Activated T-cell treated with anti-CD3 and anti-CD28 coated beads, Interleukin-2, amount 50 U/mL, for 1 hour (primary cell): Measurements from ENCODE around the gene TECTA.
"Not testable (repeated sequence)": the region's sequence is repeated elsewhere in the genome, so short reads cannot be mapped to it uniquely, and the experiment has no call there.

Experiments used
- DNase-seq: peaks from one replicate; pipeline ENCODE4 v3.0.0-alpha.2; 2020

TECTA gene

GRCh38 chr11:121129362-121130340 is 28.6 kb downstream of the TECTA start:
- DNase-seq, result no peak

GRCh38 chr11:121131656-121132055 is 30.6 kb downstream of the TECTA start:
- DNase-seq, result no peak

GRCh38 chr11:121132211-121132976 is 31.4 kb downstream of the TECTA start:
- DNase-seq, result no peak

GRCh38 chr11:121134741-121135312 is 33.8 kb downstream of the TECTA start:
- DNase-seq, result no peak

- no peak for DNase-seq
These were observed 36.0 kb downstream of the TECTA start for GRCh38 chr11:121137005-121137404.

- no peak for DNase-seq
These were observed 37.2 kb downstream of the TECTA start for GRCh38 chr11:121138259-121138658.

- no peak for DNase-seq
These were observed 39.3 kb downstream of the TECTA start for GRCh38 chr11:121140369-121140768.

- no peak for DNase-seq
These were observed 40.0 kb downstream of the TECTA start for GRCh38 chr11:121141066-121141465.

GRCh38 chr11:121143921-121144320 is 42.9 kb downstream of the TECTA start:
- DNase-seq, result no peak

GRCh38 chr11:121144723-121145122 is 43.7 kb downstream of the TECTA start:
- DNase-seq, result no peak

GRCh38 chr11:121145826-121146225 is 44.8 kb downstream of the TECTA start:
- DNase-seq, result no peak

- no peak for DNase-seq
These were observed 48.1 kb downstream of the TECTA start for GRCh38 chr11:121149116-121149515.

GRCh38 chr11:121151207-121151688 is 50.2 kb downstream of the TECTA start:
- no peak for DNase-seq

- DNase-seq, result no peak
These were observed 51.7 kb downstream of the TECTA start for GRCh38 chr11:121152764-121153163.

- no peak for DNase-seq
These were observed 52.4 kb downstream of the TECTA start for GRCh38 chr11:121153472-121153871.

GRCh38 chr11:121154486-121155314 is 53.7 kb downstream of the TECTA start:
- DNase-seq, result no peak

- no peak for DNase-seq
These were observed 56.7 kb downstream of the TECTA start for GRCh38 chr11:121157756-121158155.

GRCh38 chr11:121159741-121160140 is 58.7 kb downstream of the TECTA start:
- DNase-seq, result no peak

- no peak for DNase-seq
These were observed 60.4 kb downstream of the TECTA start for GRCh38 chr11:121161349-121161917.

GRCh38 chr11:121163658-121164308 is 62.7 kb downstream of the TECTA start:
- DNase-seq, result no peak

GRCh38 chr11:121177629-121178028 is 76.6 kb downstream of the TECTA start:
- not testable (repeated sequence) for DNase-seq
